ENCODE data around the gene LMTK3.

DNA sequence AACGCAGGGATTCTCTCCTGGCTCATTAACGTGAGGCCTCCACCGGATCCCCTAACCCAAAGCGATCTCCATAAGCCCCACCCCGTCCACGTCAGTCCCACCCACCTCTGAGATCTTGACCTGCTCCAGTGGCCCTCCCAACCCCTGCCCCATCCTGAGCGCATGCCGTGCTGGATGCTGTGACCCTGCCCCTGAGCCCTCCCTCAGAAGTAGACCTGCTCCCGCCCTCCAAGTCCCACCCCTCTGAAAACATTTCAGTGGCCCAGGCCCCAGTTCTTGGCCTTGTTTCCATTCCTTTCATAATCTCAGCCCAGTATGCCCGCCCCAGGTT is 19.9 kb downstream of the LMTK3 start:
- no peak for TF ChIP-seq EZH2phosphoT487 (IDR thresholded peaks at IDR 0.05; ENCODE audit: borderline replicate concordance, low read length)
- TF ChIP-seq, protein P1, sequence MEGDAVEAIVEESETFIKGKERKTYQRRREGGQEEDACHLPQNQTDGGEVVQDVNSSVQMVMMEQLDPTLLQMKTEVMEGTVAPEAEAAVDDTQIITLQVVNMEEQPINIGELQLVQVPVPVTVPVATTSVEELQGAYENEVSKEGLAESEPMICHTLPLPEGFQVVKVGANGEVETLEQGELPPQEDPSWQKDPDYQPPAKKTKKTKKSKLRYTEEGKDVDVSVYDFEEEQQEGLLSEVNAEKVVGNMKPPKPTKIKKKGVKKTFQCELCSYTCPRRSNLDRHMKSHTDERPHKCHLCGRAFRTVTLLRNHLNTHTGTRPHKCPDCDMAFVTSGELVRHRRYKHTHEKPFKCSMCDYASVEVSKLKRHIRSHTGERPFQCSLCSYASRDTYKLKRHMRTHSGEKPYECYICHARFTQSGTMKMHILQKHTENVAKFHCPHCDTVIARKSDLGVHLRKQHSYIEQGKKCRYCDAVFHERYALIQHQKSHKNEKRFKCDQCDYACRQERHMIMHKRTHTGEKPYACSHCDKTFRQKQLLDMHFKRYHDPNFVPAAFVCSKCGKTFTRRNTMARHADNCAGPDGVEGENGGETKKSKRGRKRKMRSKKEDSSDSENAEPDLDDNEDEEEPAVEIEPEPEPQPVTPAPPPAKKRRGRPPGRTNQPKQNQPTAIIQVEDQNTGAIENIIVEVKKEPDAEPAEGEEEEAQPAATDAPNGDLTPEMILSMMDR (IDR thresholded peaks at IDR 0.05; ENCODE audit: low read depth, low read length, poor library complexity, severe bottlenecking): no peak
